GM21515 (cell line): ENCODE results near the gene ZNF384.

Experiments used
- ATAC-seq: cut with Tn5 transposase; IDR thresholded peaks from one replicate; pipeline ENCODE4 v1.9.1; 2021; ENCODE audit not compliant: unreplicated experiment

ZNF384 gene

DNA sequence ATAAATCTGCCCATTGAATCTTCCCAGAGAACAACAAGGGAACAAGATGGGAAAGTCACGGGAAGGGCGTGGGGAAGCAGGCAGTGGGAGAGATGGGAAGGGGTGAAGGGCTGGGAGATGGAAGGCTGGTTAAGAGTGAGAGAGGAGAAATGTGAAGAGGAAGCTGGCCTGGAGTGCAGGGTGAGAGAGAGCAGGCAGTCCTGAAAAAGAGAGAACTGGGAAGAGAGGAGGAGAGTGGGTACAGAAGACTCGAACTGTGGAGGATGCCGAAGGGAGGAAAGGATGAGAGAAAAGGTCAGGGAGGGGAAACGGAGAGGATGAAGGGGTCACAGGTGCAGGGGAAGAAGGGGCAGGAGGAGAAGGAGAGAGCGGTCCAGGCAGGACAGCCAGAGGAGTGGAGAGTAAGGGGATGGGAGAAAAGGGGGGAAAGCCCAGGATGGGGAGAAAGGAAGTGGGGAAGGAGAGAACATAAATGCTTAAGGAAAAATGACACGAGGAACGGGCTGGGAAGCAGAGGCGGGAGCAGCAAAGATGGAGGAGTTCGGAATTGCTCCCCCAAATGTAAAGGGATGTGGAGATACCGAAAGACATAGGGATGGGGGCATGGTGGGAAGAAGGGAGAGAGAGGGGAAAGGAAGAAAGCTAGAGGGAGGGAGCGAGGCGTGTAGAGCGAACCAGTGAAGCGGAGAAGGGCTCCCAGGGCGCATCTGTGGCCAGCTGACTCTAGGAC lies 10.2 kb upstream of the ZNF384 start:
- no peak for ATAC-seq

DNA sequence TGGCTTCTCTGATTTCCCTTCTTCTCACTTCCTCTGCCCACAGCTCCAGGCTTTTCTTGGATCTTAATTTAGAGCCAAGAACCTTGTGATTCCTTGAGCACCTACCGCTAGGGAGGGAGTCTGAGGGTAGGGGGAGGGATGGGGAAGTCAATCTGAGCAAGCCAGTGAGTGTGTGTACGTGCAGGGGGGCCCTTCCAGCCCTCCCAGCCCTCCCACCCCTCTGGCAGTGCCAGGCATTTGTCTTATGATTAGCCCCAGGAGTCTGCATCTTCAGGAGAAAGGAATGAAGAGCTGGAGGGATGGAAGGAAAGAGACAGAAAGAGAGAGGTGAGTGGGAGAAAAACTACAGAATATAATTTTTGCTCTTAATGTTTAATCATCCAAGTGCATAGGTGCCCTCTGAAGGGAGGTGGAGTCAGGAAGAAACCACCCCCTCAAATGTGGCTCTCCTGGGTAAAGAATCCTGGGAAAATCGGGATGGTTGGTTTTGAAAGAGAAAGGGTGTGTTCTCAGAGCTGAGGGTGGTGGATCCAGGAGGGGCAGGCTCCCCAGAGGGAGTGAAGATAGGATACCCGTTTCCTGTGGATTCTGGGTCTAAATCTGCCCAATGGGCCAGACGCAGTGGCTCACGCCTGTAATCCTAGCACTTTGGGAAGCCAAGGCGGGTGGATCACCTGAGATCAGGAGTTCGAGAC lies 9.3 kb upstream of the ZNF384 start:
- no peak for ATAC-seq

DNA sequence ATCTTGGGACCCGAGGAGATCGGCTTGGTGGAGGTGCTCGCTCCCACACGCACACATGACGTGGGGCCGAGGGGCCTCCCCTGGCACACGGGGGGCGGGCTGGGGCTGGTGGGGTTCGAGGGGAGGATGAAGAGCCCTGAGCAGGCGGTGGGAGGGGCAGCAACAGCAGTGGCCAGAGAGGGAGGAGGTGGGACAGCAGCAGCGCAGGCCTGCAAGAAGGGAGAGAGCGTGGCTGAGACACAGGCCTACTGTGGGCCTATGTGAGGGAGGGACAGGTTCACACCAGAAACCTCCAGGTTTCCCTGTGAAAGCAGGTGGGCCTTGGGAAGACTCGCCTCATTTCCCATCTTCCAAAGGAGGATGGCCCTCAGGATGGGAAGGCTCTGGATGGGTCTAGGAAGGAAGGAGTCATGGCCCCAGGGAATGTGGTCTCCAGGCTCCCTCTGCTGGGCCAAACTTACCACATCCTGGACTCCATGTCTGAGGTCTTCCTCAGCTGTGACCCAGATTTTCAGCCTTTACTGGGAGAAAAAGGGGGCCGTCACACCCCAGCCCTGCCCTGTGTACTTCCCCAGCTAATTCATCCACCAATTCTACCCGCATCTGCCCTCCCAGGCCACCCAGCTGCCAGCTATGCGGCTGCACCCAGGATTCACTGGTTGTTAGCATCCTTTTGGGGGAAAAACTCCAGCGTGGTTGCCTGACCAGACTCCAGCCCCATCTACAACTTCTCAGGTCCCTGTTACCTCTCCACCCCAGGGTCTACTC lies 8.6 kb upstream of the ZNF384 start:
- no peak for ATAC-seq

DNA sequence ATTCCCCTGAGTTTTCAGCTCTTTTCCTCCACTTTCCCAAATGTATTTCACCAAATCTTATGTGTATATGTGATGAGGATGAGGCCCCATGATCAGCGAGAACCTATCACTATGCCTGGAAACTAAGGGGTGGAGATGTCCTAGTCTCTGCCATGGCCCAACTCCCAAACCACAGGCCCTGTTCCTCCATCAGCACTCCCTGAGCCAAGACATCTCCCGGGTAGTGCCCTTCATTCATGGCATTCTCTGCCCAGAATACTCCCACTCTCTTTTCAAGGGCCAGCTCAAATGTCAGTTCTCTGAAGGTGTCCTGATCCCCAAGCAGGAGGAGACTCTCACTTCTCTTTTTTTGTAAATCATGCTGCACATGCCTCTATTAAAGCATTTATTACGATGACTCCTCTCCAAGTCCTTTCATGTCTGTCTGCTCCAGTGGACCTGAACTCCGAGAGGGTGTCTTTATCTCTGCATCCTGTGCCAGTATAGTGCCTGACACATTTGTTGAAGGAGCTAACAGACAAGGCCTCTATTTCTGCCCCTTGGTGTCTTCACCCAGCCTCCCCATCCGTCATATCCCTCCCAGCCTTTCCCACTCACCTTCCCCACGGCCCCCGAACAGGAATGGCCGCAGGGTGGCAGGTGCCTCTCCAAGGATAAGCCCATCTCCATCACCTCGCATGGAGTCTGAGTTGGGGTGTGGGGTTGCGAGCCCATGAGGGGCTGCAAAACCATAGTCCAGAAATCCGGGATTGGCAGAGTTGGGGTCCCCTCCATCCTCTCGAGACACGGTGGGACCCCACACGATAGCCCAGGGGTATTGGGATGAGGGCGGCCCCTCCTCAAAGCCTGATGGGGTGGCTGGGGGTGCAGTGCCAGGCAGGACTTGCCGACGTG lies 7.8 kb upstream of the ZNF384 start:
- no peak for ATAC-seq

DNA sequence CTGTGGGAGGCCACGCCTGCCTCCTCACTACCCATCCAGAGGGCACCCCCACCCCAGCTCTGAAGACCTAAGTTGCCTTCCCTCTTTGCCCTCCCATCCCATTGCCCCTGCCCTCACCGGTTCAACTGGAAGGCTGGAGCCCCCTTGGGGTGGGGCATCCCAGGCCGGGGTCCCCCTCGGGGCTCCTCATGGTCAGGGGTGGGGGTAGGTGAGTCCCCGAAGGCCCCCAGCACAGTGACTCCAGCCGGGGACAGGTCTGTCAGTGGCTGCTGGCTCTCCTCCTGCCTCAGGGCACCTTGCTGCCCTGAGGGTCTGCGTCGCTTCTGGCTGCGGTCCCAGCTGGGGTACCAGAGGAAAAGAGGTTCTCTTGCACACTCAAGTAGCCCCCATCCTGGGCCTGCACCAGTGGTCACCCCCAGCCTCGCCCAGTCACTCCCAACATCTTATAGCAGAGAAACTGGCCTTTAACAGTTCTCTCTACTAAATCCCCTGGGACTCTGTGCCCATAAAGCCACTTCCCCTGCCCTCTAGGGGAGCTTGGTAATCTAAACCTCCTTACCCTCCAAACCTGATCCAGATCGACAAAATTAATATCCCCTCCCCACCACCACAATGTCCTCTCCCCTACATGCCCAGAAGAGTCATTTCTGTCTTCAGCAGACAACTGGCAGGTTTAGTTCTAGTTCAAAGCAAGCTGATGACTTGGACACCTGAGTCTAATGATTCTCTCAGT lies 6.3 kb upstream of the ZNF384 start:
- ATAC-seq: no peak

DNA sequence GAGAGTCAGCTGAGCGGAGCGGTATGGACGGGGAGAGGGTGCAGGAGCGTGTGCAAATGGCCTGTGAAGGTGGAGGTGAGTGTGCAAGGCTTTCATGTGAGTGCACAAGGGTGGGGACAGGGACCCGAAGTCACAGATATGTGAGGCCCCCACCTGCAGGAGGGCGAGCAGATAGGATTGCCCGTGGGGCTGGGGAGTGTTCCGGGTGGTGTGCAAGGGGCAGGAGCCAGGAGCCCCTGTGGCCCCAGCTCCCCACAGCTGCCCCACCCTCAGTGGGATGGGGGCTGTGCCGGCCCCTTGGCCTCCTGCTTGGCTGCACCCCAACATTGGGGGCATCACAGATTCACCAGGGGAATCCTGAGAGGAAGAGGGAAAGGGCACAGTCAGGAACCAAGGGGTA lies 5.5 kb upstream of the ZNF384 start:
- no peak for ATAC-seq

DNA sequence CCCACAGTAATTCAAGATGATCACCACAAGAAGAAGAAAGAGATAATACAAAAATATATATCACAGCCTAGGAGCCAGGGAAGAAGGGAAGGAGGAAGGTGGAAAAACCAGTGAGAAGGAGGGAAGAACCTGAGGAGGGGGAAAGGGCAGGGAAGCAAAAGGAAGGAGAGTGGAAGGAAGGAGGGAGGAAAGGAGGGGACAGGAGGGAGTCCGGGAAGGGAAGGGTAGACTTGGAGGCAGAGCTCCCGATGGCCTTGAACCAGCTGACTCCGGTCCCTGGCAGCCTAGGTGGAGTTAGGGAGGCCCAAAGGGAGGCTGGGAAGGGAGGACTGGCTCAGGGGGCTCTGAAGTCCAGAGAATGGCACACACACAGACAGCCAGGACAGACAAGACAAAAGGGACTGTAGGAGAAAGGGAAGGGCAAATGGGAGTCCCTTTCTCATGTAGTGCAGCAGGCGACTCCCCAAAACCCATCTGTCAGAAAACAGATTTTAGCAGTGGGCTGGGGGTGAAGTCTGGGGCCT lies 4.7 kb upstream of the ZNF384 start:
- ATAC-seq: no peak

DNA sequence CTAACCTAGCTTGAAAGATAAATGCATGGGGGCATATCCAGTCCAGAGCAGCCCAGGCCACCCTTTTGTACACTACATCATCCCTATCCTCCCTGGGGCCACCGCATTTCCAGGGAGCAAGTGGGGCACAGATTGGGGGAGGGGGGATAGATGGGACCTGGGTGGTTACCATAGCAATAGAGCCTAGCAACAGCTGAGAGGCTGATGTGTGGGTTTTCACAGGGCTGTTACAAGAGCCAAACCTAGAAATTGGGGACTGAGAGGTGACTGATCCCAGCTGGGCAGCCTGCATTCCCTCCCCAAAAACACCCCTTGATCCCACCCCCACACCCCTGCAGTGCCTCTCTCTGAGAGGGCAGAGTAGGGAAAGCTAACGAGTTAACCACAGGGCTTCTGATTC lies 3.7 kb upstream of the ZNF384 start:
- ATAC-seq: no peak

DNA sequence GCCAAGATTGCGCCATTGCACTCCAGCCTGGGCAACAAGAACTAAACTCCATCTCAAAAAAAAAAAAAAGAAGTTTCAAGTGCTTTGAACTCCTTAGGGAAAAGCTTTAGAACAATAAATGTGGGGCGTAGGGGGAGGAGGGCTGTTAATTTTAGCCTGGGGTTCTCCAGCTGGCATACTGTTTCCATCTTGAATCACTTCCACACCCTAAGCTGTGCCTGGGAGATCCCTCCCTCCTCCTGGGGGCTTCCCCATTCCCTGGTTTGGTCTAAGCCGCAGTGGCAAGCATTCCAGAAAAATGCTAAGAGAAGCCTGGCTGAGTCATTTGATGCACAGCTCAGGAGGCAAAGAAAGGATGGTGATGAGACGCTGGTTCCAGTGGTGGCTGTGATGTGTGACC lies 2.3 kb upstream of the ZNF384 start:
- ATAC-seq: no peak

DNA sequence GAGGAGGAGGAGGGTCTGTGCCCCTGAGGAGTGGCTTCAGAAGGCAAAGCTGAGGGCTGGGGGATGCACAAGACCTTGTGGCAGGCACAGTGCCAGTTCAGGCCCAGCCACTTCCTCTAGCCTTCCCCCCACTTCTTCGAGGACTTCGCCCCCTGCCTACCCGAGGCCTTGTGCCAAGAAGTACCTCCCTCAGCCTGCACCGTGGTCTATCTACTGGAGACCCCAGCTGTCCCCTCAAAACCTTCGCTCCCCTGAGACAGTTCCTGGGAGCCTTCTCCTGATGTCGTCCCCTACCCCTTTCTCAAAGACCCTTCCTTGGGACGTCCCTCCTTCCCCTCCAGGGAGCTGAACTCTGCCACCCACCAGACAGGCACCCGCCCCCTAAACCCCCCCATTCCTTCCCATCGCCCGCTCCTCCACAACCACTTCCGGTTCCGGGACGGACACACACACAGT lies 604 bp downstream of the ZNF384 start:
- ATAC-seq: peak; percentile 1

DNA sequence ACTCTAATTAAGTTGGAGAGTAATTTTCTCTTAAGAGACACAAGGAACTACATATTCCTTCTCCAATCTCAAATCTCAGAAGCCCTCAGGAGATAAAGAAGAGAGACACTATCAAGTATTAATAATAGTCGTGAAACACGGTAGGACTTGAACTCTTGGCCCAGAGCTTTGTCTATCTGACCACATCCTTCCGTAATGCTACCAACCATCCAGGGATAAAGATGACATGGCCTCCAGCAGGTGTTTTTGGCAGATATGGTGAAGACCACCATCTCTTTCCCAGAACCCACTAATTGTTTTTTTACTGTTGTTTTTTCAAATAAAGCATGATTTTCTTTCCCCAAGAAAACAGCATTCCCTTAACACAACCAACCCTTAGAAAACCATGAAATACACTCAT lies 3.4 kb downstream of the ZNF384 start:
- no peak for ATAC-seq

DNA sequence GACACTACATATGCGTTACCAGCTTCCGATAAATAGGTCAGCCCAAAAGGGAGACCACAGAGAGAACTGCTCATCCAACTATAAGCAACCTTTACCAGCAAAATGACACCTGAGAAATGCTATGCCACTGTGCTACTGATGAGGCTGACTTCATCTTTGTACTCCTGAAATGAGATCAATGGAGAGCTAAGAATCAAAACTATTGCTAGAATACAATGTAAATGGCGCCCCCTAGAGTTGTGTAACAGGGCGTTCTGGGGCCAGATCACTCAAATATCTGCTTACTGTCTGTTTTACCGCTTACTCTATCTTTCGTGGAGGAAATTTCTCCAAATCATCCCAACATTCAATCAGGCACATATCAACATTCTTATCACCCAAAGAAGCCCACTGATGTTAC lies 4.6 kb downstream of the ZNF384 start:
- no peak for ATAC-seq

DNA sequence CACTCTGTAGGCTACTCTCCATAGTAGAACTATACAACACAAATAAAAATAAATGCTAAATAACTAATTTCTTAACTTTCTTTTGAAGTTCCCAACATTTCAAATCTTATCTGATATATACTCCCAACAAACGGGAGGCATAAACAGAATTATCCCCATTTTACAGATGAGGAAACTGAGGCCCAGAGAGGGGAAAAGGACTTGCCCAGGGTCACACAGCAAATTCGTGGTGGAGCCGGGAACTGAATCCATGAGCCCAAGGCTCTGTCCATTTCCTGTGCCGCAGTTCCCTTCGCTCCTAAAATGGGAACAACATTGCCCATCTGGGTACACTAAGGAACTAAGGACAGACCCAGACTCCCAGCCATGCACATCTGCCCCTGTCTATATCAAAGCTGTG lies 12.2 kb downstream of the ZNF384 start:
- ATAC-seq: no peak

DNA sequence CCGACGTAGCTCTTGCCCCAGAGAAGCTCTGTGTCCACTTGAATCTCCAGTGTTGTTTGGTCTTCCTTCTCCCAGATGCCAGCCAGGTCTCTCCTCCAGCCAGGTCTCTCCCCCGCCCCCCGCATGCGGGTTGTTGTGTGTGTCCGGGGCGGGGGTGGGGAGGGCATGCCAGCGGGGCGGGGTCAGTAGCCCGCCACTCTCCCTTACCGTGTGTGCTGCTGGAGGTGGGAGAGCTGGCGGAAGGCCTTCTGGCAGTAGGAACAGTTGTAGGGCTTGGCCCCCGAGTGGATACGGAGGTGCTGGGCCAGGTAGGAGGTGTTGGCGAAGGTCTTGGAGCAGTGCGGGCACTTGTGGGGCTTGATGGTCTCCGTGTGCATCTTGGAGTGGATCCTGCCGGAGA lies 17.0 kb downstream of the ZNF384 start:
- ATAC-seq: no peak

DNA sequence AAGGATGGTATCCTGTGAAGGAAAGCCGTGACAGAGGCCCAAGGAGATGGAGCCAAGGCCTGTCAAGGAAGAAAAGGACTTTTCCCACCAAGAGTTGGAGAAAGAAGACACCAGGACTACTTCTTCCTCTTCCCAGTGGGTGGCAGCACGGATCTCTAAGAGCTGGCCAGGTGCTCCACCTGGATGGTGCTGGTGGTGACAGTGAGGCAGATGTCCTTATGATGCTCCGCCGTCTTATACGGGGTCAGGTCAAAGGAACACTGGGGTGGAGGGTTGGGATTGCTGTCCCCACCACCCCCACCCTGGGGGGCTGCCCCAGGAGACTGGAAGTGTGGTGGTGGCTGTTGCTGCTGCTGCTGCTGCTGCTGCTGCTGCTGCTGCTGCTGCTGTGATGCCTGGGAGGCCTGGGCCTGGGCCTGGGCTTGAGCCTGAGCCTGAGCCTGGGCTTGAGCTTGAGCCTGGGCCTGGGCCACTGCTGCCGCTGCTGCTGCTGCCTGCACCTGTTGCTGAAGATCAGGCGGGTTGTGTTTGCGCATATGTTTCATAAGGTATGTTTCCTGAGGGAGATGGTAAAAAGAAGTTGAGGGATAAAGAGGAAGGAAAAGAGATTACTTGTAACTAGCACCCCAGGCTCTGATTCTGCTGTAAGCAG lies 21.5 kb downstream of the ZNF384 start:
- ATAC-seq: no peak

DNA sequence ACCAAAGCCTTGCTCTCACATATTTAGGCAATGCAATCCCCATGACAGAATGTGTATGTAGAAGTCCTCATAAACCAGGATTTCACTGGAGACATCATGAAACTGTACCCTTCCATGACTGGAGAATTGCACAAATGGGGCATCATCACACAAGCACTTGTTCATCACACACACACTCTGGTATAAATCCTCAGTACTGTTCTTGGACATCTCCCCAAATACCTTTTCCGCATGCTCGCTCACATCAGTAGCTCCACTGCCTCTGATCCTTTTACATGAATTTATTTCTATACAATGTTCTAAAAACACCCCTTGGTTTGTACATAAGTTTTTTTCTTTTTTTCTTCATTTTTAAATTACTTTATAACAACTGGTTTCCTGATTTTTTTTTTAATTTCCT lies 23.0 kb downstream of the ZNF384 start:
- no peak for ATAC-seq

DNA sequence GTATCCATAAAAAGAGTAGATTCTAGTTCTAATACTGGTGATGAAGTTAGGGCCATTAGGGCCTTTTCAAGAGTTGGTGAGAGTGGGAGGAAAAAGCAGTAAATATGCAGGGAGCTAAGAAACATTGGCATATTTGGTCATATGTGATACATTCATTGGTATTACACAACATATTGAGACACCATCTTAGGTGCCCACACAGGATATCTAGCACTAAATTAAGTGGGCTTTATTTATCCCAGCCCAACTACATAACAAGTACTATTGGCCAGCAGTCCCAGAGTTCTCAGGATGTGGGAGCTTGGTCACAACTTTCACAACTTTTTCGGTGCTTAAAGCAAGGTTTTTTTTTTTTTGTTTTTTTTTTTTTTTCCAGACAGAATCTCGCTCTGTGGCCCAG lies 24.3 kb downstream of the ZNF384 start:
- ATAC-seq: no peak

DNA sequence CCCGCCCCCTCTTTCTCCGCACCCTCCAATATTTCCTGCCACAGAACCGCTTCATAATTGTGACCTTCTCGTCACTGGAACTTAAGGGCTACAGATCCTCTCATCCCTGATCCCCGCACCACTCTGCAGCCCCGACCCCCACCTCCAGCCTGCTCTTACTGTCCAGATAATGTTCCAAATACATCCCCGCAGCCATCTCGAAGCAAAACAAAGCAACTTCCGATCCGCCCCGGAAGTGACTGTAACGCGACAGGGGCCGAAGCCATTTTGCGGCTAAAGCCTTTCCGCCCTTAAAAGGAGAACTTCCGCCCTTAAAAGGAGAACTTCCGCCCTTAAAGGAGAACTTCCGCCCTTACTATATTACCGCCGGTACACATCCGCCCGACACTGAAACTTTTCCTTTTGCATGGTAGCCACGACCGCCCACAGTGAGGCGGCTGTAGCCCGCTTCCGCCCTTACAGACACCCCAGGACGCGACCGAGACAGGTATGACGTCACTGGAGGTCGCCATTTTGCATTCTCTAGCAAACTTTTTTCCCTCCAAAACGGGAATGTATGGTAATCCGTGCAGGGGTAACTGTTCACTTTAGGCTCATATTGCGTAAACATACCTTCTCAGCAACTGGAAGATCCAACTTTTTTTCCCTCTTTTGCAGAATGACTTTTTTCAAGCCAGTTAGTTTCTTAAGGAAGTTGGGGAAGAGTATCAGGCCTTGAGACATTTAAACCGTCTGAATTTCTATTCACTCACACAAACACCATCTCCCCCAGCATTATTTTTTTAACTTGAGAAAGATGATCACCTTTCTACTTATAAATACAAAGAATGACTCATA lies 26.1 kb downstream of the ZNF384 start, which contains the start of gene ING4:
ING4 (minus strand) TSS at position 214 of the 837 bp plus-strand sequence; CDS start at position 196, 18 bp downstream.
- peak; percentile 92 for ATAC-seq

DNA sequence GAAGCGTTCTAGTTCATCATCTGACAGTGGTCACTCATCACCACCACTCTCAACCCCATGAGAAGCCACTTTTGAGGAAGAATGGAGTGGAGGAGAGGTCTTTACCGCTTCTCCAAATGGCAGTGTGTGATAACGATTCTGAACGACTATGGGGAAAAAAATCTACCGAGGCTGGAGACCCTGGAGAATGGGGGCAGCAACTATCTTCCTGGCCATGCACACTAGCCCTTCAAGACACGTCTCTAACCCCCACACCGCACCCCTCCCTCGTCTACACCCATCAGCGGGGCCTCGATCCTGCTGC lies 26.6 kb downstream of the ZNF384 start:
- ATAC-seq: peak; percentile 6
